ENCODE data around the gene PTN.

Gene PTN

DNA sequence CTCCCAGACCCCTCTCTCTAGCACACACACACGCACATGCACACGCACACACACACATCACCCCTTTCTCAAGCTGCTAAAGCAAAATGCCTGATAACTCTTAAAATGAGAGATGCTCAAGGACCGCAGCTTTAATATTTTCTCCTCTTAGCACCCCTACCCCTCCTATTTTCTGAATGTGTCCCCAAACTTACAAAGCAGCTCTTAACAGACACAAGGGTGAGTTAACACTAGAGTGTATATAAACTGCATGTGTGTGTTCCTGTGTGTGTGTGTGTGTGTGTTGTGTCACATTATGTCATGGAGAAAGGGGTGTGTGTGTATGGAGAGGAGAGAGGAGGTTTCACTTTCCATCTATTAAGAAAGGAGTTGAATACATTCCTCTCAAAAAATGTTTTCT lies 1.3 kb downstream of the PTN start:
- no peaks in the 10 kb centered on the region for H4K20me1 ChIP-seq (ENCODE audit: insufficient read depth, low read length)
- no peak overlapping the region for H3K4me2 ChIP-seq (ENCODE audit: low read length)
- no peaks in the 10 kb centered on the region for H3K9me2 ChIP-seq (ENCODE audit: low read depth, low read length)
- H3K36me3 ChIP-seq (ENCODE audit: insufficient read depth, low read length): no peaks in the 10 kb centered on the region
- no peaks in the 10 kb centered on the region for H3K9me3 ChIP-seq (ENCODE audit: low read length)
- no peak overlapping the region for H3K9ac ChIP-seq (ENCODE audit: low read length)
- H2AFZ ChIP-seq (ENCODE audit: low read length): no peak overlapping the region
- H3K4me3 ChIP-seq (ENCODE audit: low read depth, low read length, poor library complexity, severe bottlenecking): no peak overlapping the region
- no peaks in the 10 kb centered on the region for H3K4me1 ChIP-seq (ENCODE audit: insufficient read depth, low read length, severe bottlenecking)
- no peaks in the 10 kb centered on the region; the same call in 1 of the 2 replicates for H3K27me3 ChIP-seq (ENCODE audit: insufficient read depth, low read length)
- TF ChIP-seq CTCF (IDR thresholded peaks at IDR 0.05; ENCODE audit: low read length) (no peak), EZH2 (IDR thresholded peaks at IDR 0.05; ENCODE audit: borderline replicate concordance, low read length) (no peak)
- no peaks in the 10 kb centered on the region for H3F3A ChIP-seq (ENCODE audit: insufficient read depth, low read length)
- no peaks in the 10 kb centered on the region for H3K79me2 ChIP-seq (ENCODE audit: insufficient read depth, low read length)
- H3K27ac ChIP-seq (ENCODE audit: low read depth, low read length, poor library complexity, severe bottlenecking): no peak overlapping the region

DNA sequence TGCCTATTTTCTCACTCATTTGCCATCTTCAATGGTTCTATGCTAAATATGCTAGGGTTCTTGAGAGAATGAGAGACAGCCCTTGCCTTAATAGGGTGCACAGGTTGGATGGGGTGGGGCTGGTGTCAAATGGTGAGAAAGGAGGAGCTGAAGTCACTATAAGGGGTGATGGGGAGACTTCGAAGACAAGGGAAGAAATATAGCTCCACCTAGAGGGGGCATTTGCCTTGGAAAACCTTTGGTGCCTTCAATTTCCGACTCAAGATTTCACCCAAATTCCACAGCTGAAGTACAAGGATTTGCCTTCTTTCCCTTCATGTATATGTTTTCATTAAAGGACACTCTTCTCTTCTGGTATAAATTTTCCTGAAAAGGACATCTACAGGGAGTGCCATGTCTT lies 5.6 kb downstream of the PTN start:
- TF ChIP-seq CTCF (IDR thresholded peaks at IDR 0.05; ENCODE audit: low read length) (peak; percentile 48), EZH2 (IDR thresholded peaks at IDR 0.05; ENCODE audit: borderline replicate concordance, low read length) (no peak)
- Histone ChIP-seq H3K27me3 (ENCODE audit: insufficient read depth, low read length) (no peaks in the 10 kb centered on the region), H3K36me3 (ENCODE audit: insufficient read depth, low read length) (no peaks in the 10 kb centered on the region), H4K20me1 (ENCODE audit: insufficient read depth, low read length) (no peaks in the 10 kb centered on the region), H3K9me3 (ENCODE audit: low read length) (no peaks in the 10 kb centered on the region), H3F3A (ENCODE audit: insufficient read depth, low read length) (no peaks in the 10 kb centered on the region), H3K9ac (ENCODE audit: low read length) (no peak overlapping the region), H2AFZ (ENCODE audit: low read length) (no peak overlapping the region), H3K4me1 (ENCODE audit: insufficient read depth, low read length, severe bottlenecking) (no peaks in the 10 kb centered on the region), H3K4me2 (ENCODE audit: low read length) (no peak overlapping the region), H3K79me2 (ENCODE audit: insufficient read depth, low read length) (no peaks in the 10 kb centered on the region), H3K27ac (ENCODE audit: low read depth, low read length, poor library complexity, severe bottlenecking) (no peak overlapping the region), H3K4me3 (ENCODE audit: low read depth, low read length, poor library complexity, severe bottlenecking) (no peak overlapping the region), H3K9me2 (ENCODE audit: low read depth, low read length) (no peaks in the 10 kb centered on the region)

DNA sequence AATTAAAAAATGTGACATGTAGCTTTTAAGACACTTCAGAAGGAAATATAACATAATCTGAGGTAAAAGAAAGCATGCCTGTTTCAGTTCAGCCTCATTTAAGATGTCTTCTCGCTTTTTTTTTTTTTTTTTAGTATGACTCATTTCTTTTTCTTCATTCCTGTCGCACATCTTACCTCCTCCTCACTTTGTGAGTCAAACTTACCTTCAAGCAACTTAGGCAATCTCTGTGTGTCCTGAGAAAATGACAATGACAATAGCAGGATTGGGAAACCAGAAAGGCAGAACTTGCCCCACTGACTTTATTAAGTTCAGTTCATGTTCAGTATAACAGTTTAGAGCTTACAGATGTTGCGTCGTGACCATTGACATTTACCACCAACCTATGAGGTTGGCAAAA lies 7.7 kb downstream of the PTN start:
- no peaks in the 10 kb centered on the region for H3K27me3 ChIP-seq (ENCODE audit: insufficient read depth, low read length)
- H3K27ac ChIP-seq (ENCODE audit: low read depth, low read length, poor library complexity, severe bottlenecking): no peak overlapping the region
- no peaks in the 10 kb centered on the region for H3K36me3 ChIP-seq (ENCODE audit: insufficient read depth, low read length)
- H3K9me2 ChIP-seq (ENCODE audit: low read depth, low read length): no peaks in the 10 kb centered on the region
- no peaks in the 10 kb centered on the region for H3K4me1 ChIP-seq (ENCODE audit: insufficient read depth, low read length, severe bottlenecking)
- TF ChIP-seq EZH2 (IDR thresholded peaks at IDR 0.05; ENCODE audit: borderline replicate concordance, low read length) (no peak), CTCF (IDR thresholded peaks at IDR 0.05; ENCODE audit: low read length) (no peak)
- H2AFZ ChIP-seq (ENCODE audit: low read length): no peak overlapping the region
- H3K4me3 ChIP-seq (ENCODE audit: low read depth, low read length, poor library complexity, severe bottlenecking): no peak overlapping the region
- no peaks in the 10 kb centered on the region for H3K79me2 ChIP-seq (ENCODE audit: insufficient read depth, low read length)
- no peak overlapping the region for H3K9ac ChIP-seq (ENCODE audit: low read length)
- no peaks in the 10 kb centered on the region for H4K20me1 ChIP-seq (ENCODE audit: insufficient read depth, low read length)
- no peaks in the 10 kb centered on the region for H3F3A ChIP-seq (ENCODE audit: insufficient read depth, low read length)
- no peaks in the 10 kb centered on the region for H3K9me3 ChIP-seq (ENCODE audit: low read length)
- no peak overlapping the region for H3K4me2 ChIP-seq (ENCODE audit: low read length)
